Ishikawa (cell line): ENCODE measurements around the gene B3GAT1.

ENCODE experiments used
- CEBPB ChIP-seq: IDR thresholded peaks from 2 replicates; pipeline ENCODE4 v1.6.1; 2012
- CREB1 ChIP-seq: IDR thresholded peaks from 2 replicates; pipeline ENCODE4 v1.6.1; 2012; ENCODE audit warnings: low read depth
- EP300 ChIP-seq: IDR thresholded peaks from 2 replicates; pipeline ENCODE4 v1.6.1; 2012; ENCODE audit warnings: borderline replicate concordance
- FOXM1 ChIP-seq: IDR thresholded peaks from 2 replicates; pipeline ENCODE4 v1.6.1; 2012; ENCODE audit warnings: low read depth, borderline replicate concordance
- MAX ChIP-seq: IDR thresholded peaks from 2 replicates; pipeline ENCODE4 v1.6.1; 2012
- REST ChIP-seq: IDR thresholded peaks from 2 replicates; pipeline ENCODE4 v1.6.1; 2012; ENCODE audit warnings: low read depth, mild to moderate bottlenecking
- TAF1 ChIP-seq: IDR thresholded peaks from 2 replicates; pipeline ENCODE4 v1.6.1; 2012; ENCODE audit warnings: low read depth, mild to moderate bottlenecking

GRCh38 chr11:134338068-134338467, 74.0 kb downstream of the B3GAT1 start:
- TF ChIP-seq CEBPB (no peak), EP300 (no peak), REST (no peak), MAX (no peak), CREB1 (no peak), TAF1 (no peak), FOXM1 (no peak)
